Effector CD8-positive, alpha-beta T cell (primary cell): ENCODE measurements around the gene IL2RA.

Source experiments
- DNase-seq: peaks from one replicate; lab custom pipeline; 2025; lab: John Stamatoyannopoulos, UW

The IL2RA gene

GRCh38 chr10:6038071-6038631, 24.0 kb downstream of the IL2RA start:
- no peak for DNase-seq

DNA sequence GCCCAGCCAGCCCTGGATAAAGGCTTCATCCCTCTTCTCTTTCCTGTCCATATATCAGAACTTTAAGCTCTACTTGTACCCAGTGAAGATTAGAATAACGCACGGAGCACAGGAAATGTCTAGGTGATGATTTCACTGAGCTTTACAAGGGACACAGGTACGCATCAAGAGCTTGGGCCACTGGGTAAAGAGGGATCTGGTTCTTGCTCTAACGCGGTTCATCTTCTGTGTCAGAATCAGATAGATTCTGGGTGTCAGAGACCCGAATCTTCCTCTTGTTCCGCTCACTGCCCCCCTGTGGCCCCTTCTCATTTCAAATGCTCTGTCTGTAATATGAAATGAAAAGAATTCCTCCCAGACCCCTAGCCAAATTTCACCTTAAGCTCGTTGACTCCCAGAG, 24.7 kb downstream of the IL2RA start:
- no peak for DNase-seq

DNA sequence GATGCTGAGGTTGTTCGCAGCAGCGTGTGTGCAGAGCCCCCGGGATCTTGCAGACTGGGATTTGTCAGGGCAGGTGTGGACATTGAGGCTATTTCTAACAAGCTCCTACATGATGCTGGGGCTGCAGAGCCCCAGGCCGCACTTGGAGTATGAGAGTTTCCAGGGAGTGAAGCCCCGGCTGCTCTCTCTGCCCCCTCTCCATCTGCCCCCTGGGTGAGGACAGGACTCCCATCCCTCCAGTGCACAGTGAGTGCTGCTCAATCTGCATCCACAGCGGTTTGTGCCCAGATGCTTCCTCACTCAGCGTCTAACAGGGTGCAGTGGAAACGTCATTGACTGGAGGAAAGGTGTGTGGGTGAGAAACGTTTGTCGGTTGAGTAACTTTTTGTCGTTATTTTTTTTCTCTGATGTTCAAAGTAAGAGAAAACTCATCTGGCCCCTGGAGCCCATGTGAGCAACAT, 25.3 kb downstream of the IL2RA start:
- DNase-seq = no peak

- DNase-seq = no peak
These were observed 26.1 kb downstream of the IL2RA start for GRCh38 chr10:6035931-6036575.

- DNase-seq = no peak
These were observed 26.9 kb downstream of the IL2RA start for GRCh38 chr10:6035101-6035834.

- no peak for DNase-seq
These were observed 27.8 kb downstream of the IL2RA start for GRCh38 chr10:6034371-6034770.

DNA sequence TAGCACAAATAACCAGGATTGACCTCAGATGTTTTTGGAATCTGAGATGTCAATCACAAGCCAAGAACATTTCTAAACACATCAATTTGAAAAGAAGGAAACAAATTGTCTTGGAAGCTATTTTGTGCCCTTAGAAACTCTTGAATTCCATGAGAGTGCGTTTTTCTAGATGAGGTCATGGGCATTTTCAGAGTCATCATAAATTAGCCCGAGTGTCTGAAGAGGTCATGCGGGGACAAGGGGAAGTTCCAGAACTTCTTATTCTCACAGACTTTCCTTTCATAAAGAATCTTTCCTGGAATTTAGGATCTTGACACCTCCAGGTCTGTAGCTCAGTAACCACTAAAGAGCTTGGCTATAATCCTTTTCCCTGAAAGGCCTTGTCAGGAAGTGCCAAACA, 28.2 kb downstream of the IL2RA start:
- DNase-seq = no peak

GRCh38 chr10:6030940-6031339, 31.2 kb downstream of the IL2RA start:
- DNase-seq = no peak

DNA sequence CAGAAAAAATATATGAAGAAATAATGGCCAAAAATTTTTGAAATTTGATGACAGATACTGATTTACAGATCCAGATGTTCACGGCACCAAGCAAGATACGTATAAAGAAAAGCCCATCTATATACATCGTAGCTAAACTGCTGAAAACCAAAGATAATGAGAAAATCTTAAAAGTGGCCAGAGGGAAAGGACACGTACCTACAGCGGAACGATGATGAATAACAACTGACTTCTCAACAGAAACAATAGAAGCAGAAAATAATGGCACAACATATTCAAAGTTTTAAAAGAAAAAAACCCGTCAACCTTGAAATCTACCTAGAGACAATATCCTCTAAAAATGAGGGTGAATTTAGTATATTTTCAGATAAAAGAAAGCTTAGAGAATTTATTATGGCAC, 31.9 kb downstream of the IL2RA start:
- DNase-seq = no peak

GRCh38 chr10:6027929-6028328, 34.2 kb downstream of the IL2RA start:
- no peak for DNase-seq

- no peak for DNase-seq
These were observed 36.4 kb downstream of the IL2RA start for GRCh38 chr10:6025683-6026255.

DNA sequence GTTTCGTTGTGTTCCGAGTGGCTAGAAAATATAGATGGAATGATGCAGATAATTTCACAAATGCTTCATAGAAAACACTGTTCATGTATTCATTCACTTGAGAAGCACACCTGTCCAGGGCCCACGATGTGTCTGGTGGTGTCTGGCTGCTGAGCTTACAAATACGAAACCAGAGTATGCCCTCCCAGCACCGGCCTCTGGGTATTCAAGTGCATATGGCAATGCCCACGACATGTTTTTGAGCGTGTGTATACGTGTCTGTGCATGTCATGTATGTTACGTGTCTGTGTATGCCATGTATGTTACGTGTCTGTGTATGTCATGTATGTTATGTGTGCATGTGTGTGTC, 37.9 kb downstream of the IL2RA start:
- DNase-seq = no peak

DNA sequence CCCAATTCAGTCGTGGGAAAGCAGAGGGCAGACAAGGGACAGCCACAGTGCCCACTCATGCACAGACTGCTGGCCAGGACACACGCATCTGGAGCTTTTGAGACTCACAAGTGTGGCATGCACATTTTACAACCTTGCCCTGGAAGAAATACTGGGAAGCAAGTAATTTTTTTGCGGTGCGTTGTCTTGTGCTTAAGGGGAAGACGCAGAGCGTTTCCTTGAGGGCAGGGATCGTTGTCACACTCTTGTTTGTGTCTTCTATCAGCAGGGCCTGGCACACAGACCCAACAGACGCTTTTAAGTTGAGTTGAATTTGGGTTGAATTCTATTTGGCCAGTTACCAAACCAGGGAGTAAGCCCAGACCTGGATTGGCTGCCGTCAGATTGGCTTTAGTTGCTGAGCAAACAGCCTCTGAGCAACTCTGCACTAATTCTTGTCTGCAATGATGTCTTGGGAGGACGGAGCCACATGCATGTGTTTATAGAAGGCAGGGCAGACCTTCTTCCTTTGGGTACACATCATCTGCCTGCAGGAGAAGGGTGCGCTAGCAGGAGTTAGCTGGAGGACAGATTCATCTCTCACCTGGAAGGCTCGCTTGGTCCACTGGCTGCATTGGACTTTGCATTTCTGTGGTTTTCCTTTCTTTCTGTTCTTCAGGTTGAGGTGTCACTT, 38.4 kb downstream of the IL2RA start:
- no peak for DNase-seq

DNA sequence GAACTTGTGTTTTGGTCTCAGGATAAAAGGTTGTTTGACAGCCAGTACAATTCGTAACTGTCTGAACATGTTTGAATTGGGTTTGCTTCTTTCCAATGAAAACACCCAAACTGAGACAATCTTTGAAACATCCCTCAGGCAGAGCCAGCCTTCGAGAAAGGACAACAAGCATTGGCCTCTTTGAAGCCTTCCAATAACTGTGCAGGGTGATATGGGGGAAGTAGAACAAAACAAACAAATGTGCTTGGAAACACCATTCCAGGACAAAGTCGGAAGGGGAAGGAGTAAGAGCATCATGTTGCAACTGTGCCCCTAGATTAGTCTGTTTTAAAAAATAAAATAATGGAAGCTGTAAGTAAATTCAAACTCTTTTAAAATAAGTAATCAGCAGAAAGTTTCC, 39.5 kb downstream of the IL2RA start:
- no peak for DNase-seq

GRCh38 chr10:6020826-6021225, 41.3 kb downstream of the IL2RA start:
- no peak for DNase-seq

DNA sequence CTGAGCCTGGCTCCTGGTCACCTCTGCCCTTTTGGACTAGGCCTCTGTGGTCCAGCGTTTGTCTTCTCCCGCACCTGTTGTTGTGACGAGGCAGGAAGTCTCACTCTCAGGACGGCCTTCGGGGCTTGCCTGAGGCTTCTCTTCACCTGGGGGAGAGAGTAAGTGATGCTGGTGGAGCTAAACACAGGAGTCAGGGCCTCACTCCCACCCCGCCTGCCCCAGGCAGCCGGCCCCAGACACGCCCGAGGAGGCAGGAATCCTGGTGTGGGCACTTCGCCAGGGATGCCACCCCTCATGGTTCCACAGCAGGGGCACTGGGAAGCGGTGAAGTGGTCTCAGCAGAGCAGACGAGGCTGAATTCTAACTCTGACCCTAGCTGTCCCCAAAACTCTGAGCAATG, 42.4 kb downstream of the IL2RA start:
- DNase-seq = no peak

DNA sequence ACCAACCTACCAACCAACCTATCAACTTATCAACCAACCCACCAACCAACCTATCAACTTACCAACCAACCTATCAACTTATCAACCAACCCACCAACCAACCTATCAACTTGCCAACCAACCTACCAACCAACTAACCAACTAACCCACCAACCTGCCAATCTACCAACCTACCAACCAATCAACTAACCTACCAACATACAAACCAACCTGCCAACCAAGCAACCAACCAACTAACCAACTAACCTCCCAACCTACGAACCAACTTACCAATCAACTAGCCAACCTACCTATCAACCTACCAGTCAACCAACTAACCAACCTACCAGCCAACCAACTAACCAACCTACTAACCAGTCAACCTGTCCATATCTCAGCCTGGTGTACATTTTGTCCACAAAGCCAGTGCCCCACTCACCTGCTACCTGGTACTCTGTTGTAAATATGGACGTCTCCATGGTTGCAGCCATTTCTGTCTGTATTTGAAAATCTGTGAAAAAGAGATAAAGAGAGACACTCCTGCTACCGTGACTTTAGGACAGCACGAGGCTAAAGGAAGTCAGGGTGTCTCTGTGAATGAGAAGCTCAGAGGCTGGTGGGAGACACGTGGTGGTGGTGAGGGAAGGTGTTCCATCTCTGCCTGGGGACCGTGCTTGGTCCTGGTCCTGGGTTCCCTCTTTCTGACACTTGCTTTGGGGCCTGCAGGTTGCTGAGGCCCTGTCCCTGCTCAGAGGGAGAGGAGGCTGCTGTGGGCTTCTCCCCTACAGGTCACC, 43.0 kb downstream of the IL2RA start:
- DNase-seq = no peak

- no peak for DNase-seq
These were observed 43.7 kb downstream of the IL2RA start for GRCh38 chr10:6018422-6018821.

DNA sequence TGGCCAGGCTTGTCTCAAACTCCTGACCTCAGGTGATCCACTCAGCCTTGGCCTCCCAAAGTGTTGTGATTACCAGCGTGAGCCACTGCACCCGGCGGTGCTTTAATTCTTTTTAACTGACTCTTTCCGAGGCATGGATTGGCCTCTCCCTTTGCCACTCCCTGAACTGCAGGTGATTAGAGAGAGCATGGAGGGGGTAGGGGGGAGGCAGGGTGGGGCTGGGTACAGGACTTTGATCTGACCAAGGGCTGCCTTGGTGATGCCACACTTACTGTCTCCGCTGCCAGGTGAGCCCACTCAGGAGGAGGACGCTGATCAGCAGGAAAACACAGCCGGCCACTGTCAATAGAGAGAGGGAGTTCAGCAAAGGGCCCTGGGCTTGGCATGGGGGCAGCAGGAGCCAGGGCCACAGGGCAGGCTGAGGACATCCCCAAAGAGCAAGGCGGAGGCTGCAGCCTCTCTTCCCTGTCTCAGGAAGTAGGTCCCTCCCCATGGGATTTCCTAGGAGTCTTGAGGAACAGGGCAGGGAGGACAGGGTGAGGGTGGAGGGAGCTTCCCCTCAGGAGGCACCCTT, 44.3 kb downstream of the IL2RA start:
- no peak for DNase-seq

- DNase-seq = peak; percentile 42
These were observed 47.9 kb downstream of the IL2RA start for GRCh38 chr10:6014241-6014761.
